Stimulated activated CD8-positive, alpha-beta memory T cell treated with anti-CD3 and anti-CD28 coated beads, Interleukin-15, amount 100 ng/mL, for 24 hours (primary cell): ENCODE results near the gene NEDD4L.
A peak's percentile ranks its signal among the peaks of the same experiment; 100 is the strongest.
"Not testable (repeated sequence)": the region's sequence is repeated elsewhere in the genome, so short reads cannot be mapped to it uniquely, and the experiment has no call there.

Source experiments
- DNase-seq: peaks from one replicate; pipeline ENCODE4 v3.0.0-alpha.2; 2020; ENCODE audit warnings: low read depth

NEDD4L gene

DNA sequence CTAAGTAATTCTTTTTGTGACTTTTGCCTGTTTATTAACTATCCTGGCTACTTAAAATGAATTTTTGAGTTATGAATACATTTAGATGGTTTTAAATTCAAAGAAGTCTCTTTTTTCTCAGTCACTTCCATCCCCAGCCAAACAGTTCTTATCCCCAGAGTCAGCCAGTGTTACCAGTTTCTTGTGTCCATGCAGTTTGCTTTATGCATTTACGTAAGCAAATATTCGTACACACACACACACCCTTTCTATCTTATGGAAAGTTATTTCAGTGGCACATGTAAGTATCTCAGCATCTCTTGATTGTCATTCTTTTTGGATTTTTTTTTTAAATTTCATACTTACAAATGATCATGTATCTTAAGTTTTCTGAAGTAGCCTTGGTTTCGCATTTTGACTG lies 113.2 kb downstream of the NEDD4L start:
- DNase-seq: no peak

- no peak for DNase-seq
These were observed 114.0 kb downstream of the NEDD4L start for GRCh38 chr18:58158008-58158407.

DNA sequence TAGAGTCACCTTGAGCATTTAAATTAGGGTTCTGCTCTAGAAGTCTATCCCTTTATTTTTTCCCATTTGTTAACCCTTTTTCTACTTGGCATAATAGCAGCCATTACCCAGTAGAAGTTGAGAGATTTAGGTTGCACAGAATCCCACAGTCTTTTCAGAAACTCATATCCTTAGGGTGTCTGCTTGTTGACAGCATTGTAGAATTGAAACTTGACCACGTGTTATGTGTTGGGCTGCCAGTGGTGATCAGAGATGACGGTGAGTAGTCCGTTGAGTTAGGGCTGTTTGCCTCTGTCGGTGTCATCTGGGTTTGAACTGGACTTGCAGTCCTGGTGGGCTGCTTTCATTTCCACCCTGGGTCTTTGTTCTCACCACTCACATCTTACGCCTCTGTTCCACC lies 114.4 kb downstream of the NEDD4L start:
- no peak for DNase-seq

DNA sequence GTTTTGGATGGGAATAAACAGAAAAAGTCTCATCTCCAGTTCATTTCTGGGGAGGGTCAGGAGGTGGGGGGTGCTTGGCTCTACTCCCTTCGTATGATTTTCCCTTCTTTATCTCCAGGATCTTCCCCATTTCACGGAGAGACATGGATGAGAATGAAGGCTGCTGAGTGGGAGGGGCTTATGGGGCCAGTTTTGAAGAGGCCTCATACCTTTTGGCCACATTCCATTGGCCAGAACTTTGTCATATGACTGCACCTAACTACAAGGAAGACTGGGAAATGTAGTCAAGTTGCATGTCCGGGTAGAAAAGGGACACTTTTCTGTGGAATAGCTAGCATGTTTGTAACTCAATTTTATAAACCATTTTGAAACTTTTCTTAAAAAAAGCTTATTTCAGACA lies 117.6 kb downstream of the NEDD4L start:
- DNase-seq: no peak

- DNase-seq: no peak
These were observed 118.1 kb downstream of the NEDD4L start for GRCh38 chr18:58162127-58162526.

- no peak for DNase-seq
These were observed 119.1 kb downstream of the NEDD4L start for GRCh38 chr18:58163004-58163590.

- no peak for DNase-seq
These were observed 122.3 kb downstream of the NEDD4L start for GRCh38 chr18:58166278-58166844.

DNA sequence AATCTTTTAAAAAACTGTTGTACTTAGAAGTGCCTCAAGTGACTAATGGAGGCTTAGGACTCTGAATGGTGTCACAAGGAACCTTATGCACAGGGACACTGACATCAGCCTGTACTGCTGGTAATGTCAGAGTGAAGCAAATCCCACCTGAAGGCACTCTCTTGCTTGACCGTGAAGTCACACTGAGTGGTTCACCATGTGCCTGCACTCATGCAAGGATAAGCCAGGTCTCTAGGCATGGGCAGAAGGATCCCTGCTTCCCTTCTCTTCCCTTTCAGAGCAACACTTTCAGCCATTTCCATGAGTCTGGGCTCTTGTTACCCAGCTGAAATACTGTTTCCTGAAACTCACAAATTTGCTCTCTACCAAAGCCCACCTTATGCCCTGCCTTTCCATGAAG lies 123.0 kb downstream of the NEDD4L start:
- no peak for DNase-seq

DNA sequence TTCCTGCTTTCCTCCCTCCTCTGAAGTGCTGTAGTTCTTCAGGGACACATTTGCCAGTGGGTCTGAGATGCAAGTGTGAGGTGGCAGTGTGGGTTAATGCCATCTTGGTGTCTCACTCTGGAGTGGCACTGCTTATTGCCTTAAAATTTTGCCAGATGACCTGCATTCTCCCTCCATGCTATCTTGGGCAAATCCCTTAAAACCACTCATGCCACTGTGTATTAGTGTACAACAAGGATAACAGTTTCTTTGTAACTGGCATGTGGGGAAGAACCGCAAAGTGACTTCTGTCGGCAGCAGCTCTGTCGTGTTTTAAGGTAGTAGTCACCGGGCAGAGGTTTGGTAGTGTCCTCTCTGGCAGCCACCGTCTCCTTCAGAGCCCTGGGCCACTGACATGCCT lies 124.2 kb downstream of the NEDD4L start:
- DNase-seq: no peak

DNA sequence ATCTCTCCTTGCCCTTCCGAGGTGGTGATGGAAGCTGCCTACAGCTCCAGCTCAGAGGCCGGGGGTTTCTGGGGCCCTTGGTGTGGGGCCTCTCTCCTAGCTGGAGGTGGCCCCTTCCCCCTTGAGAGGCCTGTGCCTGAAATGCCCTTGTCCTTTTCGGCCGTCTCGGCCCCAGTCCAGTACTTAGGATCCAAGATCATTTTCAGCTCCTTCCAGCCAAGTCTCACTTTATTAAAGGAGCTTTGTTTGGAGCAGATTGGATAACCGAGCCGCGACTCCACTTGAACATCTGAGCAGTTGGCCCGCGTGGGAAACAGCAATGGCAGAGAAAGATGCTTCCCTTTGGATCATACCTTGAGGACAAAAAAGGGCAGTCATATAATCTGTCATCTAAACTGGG lies 125.0 kb downstream of the NEDD4L start:
- DNase-seq: no peak

DNA sequence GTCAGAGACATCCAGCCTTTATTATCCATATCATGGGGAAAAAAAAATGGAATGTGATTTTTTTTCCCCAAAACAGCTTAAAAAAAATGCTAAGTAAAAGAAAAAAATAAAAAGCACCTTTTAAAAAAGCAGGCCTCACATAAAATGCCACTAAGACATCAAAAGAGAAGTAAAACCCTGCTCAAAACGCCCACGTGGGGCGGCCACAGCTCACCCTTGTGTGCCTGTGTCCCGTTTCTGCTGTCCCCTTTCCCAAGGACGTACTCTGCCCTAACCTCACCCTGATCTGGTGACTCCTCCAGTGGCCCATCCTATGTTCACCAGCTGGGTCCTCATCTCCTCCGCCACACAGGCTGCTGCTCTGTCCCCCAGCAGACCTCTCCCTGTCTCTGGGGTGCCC lies 125.4 kb downstream of the NEDD4L start:
- no peak for DNase-seq

GRCh38 chr18:58170036-58170435 lies 126.0 kb downstream of the NEDD4L start:
- DNase-seq: not testable (repeated sequence)

DNA sequence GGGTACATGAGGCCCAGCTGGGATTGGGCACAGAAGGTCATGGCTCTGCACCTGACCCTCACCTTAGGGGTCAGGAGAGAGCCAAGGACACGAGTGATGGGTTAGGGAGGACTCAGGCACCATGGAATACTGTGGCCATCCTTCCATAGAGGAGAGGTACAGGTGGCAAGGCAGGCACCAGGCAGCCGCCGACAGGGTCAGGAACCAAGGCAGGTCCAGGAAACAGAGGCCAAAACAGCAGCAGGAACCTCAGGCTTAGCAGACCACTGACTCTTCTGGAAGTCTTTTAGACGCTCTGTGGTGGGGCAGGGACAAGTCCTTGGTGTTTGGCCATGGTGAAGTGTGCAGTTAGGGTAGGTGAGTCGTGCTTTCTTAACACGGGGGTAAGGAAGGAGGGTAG lies 128.0 kb downstream of the NEDD4L start:
- no peak for DNase-seq

- no peak for DNase-seq
These were observed 130.3 kb downstream of the NEDD4L start for GRCh38 chr18:58174285-58174684.

DNA sequence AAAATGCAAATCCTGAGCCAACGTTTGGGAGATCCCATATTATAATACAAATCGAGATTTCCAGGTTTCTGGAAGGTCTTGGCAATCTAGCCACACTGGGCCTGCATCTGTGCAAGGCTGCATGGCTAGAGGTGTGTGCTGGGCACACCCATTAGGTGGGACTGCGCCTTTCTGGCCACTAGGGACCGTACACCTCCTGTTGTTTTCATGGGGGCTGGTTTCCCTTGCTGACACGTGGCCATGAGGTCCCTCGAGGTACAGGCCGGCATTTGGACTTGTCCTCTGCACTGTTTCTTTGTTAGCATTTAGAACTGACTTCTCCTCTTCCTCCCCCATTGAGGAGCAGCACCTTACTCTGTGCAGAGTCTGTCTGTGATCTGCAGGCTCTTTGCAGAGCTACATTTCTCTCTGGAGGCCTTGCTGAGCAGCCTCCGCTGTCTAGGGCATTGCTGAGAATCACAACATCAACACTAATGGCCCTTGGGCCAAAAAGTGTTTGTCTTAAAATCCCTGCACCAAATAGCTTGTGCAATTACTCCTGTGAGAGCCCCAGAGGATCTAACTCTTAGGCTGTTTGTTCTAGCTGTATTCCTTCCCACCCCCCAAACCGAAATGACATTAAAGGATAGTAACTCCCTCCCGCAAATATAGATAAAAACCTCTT lies 131.2 kb downstream of the NEDD4L start:
- no peak for DNase-seq

GRCh38 chr18:58175786-58176176 lies 131.8 kb downstream of the NEDD4L start:
- DNase-seq: no peak

DNA sequence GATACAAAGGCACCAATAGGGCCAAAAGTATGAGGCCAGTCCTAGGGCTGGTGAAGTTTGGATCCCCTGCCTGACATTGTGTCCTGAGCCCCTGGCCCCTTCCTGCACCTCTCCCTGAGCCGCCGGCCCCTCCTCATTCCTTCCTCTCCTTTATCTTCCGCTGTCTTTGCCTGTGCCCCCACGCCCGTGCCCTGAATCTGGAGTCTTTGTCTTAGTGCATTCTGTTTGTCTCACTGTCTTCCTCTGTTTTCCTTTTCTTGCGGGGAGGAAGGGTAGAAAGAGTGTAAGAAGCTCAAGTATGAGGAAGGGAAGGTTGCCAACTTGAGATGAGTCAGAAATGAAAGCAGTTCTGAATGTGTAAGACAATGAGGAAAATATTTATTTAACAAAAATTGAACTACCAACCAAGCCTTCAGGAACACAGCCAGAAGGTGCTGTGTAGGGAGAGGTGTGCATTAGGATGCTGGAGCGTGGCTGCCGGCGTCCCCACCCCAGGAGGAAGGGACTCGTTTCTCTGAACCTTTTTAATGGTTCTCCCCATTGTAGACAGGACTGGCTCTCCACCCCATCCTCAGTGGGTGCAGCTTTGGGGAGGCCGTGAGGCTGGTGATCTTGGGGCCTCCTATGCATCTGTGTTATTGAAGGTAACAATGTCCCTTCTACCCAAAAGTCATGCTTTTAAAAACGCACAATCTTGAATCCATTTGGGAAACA lies 133.1 kb downstream of the NEDD4L start:
- DNase-seq: no peak

GRCh38 chr18:58177896-58178470 lies 134.0 kb downstream of the NEDD4L start:
- DNase-seq: no peak

GRCh38 chr18:58178511-58178910 lies 134.5 kb downstream of the NEDD4L start:
- DNase-seq: no peak

GRCh38 chr18:58180172-58180571 lies 136.1 kb downstream of the NEDD4L start:
- no peak for DNase-seq

- DNase-seq: peak; percentile 20
These were observed 136.8 kb downstream of the NEDD4L start for GRCh38 chr18:58180738-58181353.

GRCh38 chr18:58181988-58182387 lies 138.0 kb downstream of the NEDD4L start:
- no peak for DNase-seq
